Stimulated activated naive CD4-positive, alpha-beta T cell treated with Interleukin-2 at 50 U/mL for 16 hours (primary cell): ENCODE results near the gene CSH2.
"Not testable (repeated sequence)": the region's sequence is repeated elsewhere in the genome, so short reads cannot be mapped to it uniquely, and the experiment has no call there.

Experiments
- DNase-seq: peaks from one replicate; lab custom pipeline; 2025; lab: John Stamatoyannopoulos, UW

Gene CSH2

DNA sequence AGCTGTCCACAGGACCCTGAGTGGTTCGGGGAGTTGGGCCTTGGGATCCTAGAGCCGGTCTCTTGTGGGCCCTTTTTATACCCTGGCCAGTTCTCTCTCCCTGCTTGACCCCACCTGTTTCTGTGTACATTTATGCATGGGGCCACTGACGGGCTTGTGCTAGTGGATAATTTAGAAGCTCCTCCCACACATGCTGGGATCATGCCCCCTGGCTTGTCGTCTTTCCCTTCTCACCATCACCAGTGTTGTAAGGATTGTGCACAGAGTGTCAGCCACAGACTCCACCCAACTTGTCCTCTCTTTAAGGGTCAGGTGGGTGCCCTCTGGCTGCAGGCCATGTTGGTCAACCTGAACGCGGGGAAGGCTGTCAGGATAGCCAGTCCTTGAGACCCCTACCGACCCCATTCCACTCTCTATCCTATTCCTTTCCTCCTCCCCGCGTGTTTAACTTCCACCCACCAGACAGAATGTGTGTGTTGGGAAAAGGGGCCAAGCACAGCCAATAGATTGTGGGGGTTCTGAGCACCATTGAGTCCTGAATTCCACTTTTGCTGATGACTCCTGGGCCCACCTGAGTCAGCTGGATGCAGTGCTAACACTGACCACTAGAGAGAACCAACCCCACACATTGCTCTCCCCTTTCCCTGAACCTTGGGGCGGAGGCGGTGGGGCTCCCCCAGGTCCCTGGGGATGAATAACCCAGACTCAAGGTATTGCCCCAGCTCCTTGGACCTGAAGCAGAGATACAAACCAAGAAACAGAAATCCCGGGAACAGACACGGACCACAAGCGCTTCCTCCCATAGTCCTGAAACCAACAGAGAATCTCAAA, 23.3 kb upstream of the CSH2 start, which contains the start of gene CSH1:
TSS of gene CSH1 (minus strand) at position 51 of the 831 bp plus-strand sequence. CDS start 63 bp downstream, outside the sequence.
- not testable (repeated sequence) for DNase-seq

DNA sequence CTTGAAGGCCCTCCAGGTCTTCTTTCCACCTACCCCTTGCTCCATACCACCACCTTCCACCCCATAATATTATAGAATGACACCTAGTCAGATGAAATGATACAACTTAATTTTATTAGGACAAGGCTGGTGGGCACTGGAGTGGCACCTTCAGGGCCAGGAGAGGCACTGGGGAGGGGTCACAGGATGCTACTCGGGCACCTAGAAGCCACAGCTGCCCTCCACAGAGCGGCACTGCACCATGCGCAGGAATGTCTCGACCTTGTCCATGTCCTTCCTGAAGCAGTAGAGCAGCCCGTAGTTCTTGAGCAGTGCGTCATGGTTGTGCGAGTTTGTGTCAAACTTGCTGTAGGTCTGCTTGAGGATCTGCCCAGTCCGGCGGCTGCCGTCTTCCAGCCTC, 21.3 kb upstream of the CSH2 start:
- not testable (repeated sequence) for DNase-seq

DNA sequence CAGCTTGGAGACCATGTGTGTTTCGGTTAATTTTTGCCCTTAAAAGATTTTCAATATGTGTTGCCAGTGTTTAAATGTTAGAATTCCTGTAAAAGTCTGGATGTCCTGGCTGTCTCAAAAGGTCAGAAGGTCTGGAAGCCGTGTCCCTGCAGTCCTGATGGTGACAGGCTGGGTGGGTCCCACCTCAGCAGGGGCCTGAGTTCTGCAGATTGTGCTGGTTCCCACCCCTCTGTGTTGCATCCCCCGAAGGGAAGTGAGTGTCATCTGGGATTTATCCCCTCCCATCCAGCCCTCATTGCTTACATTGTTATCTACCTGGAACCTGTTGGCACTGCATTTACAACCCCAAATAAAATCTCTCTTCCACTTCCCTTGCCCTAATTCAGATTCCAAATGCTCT, 20.5 kb upstream of the CSH2 start:
- DNase-seq, result not testable (repeated sequence)

DNA sequence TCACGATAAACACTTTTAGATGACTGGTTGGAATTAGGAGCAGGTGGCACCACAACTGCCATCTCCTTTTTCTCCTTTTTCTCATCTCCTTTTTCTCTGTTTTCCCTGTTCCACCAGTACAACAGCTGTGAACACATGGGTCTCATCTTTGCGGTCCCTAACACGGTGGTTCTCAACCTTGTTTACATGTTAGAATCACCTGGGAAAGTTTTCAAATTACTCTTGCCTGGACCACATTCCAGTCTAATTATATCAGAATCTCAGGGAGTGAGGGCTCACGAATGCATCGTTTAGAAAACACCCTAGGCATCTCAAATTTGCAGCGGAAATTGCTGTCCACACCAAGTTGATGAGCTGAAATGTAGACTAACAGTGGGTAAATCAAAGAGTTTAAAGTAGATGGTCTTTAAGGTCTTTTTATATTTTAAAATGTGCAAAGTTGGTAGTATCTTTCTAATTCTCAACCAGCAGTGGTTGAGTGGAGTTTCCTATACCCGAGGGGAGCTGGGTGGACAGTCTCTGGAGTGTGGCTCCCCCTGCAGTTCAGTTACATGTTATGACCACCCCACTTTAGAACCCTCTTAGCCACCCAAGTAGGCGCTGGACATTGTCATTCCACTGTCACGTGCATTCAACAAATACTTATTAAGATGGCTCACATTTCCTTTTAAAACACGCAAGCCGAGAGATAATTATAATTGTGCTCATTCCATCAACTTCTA, 19.0 kb upstream of the CSH2 start:
- not testable (repeated sequence) for DNase-seq

DNA sequence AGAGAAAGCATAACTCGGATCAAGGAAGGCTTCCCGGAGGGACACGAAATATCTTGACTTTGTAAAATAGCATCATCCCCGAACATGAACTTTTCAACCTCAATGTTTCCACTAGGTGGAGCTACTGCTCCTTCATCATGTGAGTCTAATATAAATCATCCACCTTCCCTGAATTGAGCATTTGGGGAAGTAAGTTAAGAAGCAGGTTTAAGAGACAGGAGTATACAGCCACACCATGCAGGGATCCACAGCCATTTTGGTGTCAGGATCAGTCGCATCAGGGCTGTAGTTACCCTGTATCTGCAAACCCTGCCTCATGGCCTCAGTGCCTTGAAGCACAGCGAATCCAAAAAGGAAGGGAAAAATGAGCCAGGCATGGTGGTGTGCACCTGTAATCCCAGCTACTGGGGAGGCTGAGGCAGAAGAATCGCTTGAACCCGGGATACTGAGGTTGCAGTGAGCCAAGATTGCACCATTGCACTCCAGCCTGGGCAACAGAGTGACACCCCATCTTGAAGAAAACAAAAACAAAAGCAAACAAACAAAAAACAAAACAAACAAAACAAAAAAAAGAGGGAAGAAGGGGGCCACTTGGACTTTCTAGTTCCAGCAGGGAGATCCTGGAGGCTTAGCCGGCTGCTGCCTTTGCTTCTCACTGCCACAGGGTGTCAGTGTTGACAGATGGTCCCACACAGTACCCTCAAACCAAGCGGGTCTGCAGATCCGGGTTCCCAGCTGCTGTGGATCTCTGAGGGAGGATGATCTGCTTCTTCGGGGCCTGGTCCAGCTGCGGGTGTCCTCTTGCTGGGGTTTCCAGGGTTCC, 15.8 kb upstream of the CSH2 start:
- not testable (repeated sequence) for DNase-seq

DNA sequence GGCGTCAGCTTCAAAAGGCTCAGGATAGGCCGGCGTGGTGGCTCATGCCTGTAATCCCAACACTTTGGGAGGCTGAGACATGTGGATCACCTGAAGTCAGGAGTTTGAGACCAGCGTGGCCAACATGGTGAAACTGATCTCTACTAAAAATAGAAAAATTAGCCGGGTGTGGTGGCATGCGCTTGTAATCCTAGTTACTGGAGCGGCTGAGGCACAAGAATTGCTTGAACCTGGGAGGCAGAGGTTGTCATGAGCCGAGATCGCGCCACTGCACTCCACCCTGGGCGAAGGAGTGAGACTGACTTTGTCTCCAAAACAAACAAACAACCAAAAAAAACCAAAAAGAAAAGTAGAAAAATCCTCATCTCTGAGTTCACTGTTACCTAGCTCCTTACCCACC, 11.6 kb upstream of the CSH2 start:
- DNase-seq, result not testable (repeated sequence)

DNA sequence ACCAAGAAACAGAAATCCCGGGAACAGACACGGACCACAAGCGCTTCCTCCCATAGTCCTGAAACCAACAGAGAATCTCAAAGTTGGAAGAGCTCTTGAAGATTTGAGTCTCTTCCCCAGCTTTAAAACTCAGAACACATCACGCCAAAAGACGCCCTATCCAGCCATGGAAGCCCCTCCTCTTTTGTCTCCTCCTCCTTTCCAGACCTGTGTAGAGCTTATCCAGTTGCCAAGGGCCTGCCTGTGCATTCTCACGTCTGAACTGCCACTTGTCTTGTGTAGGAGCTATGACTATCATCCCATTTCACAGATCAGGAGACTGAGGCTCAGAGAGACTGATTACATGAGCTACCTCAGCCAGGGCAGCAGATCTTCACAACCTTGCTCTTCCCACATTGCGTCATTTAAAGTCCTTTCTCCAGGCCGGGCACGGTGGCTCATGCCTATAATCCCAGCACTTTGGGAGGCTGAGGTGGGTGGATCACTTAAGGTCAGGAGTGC, 9.2 kb upstream of the CSH2 start:
- not testable (repeated sequence) for DNase-seq

DNA sequence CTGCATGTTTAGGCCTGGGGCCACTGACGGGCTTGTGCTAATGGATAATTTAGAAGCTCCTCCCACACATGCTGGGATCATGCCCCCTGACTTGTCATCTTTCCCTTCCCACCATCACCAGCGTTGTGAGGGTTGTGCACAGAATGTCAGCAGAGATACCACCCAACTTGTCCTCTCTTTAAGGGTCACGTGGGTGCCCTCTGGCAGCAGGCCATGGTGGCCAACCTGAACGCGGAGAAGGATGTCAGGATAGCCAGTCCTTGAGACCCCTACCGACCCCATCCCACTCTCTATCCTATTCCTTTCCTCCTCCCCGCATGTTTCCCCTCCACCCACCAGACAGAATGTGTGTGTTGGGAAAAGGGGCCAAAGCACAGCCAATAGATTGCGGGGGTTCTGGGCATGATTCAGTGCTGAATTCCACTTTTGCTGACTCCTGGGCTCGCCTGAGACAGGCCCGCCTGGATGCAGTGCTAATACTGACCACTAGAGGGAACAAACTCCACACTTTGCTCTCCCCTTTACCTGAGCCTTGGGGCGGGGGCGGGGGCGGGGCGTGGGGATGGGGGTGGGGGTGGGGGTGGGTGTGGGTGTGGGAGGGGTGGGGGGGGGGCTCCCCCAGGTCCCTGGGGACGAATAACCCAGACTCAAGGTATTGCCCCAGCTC, 8.6 kb upstream of the CSH2 start, which contains the start of gene GH2:
TSS of gene GH2 (minus strand) at position 10 of the 667 bp plus-strand sequence. CDS start 143 bp downstream, outside the sequence.
- peak; percentile 55 for DNase-seq

DNA sequence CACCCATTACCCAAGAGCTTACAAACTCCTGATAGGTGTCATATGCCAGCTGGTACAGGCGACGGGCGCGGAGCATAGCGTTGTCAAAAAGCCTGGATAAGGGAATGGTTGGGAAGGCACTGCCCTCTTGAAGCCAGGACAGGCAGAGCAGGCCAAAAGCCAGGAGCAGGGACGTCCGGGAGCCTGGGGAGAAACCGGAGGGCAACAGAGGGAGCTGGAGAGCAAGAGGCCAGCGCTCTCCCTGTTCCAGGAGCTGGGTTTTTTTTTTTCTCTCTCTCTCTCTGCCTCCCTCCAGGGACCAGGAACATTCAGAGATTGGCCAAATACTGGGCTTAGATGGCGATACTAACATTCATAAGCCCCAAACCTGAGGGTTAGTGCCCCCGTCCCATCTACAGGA, 7.9 kb upstream of the CSH2 start:
- DNase-seq, result not testable (repeated sequence)

DNA sequence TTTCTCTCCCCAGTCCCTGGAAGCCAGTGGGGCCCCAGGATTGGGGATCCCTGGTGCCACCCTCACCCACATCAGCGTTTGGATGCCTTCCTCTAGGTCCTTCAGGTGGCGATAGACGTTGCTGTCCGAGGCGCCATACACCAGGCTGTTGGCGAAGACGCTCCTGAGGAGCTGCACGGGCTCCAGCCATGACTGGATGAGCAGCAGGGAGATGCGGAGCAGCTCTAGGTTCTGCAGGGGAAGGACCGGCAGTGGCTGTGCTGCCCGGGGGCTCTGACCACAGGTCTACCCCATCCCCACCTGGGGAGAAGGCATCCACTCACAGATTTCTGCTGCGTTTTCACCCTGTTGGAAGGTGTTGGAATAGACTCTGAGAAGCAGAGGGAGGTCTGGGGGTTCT, 7.2 kb upstream of the CSH2 start:
- DNase-seq, result no peak

DNA sequence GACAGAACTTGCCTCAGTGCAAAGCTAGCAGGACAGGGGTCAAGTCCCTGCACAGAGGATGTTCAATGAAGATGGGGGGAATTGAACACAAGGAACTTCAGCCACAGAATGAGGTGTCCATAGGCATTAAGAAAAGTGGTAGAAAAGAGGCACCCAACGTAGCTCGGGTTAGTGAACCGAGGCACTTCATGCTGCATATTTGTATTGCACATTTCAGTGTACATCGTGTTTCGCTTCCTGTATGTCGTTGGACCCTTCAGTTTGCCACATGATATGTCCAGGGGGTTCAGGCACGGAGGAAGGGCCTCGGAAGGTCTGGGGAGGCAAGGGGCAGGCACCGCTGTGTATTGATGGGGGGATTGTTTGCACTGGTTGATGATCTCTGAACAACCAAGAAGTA, 4.9 kb upstream of the CSH2 start:
- DNase-seq, result not testable (repeated sequence)

DNA sequence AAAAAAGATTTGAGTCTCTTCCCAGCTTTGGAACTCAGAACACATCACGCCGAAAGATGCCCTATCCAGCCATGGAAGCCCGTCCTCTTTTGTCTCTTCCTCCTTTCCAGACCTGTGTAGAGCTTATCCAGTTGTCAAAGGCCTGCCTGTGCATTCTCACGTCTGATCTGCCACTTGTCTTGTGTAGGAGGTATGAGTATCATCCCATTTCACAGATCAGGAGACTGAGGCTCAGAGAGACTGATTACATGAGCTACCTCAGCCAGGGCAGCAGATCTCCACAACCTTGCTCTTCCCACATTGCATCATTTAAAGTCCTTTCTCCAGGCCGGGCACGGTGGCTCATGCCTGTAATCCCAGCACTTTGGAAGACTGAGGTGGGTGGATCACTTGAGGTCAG, 1.2 kb upstream of the CSH2 start:
- DNase-seq, result not testable (repeated sequence)

DNA sequence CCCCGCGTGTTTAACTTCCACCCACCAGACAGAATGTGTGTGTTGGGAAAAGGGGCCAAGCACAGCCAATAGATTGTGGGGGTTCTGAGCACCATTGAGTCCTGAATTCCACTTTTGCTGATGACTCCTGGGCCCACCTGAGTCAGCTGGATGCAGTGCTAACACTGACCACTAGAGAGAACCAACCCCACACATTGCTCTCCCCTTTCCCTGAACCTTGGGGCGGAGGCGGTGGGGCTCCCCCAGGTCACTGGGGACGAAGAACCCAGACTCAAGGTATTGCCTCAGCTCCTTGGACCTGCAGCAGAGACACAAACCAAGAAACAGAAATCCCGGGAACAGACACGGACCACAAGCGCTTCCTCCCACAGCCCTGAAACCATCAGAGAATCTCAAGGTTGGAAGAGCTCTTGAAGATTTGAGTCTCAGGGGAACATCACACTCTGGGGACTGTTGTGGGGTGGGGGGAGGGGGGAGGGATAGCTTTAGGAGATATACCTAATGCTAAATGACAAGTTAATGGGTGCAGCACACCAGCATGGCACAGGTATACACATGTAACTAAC, 667 bp upstream of the CSH2 start:
- not testable (repeated sequence) for DNase-seq

DNA sequence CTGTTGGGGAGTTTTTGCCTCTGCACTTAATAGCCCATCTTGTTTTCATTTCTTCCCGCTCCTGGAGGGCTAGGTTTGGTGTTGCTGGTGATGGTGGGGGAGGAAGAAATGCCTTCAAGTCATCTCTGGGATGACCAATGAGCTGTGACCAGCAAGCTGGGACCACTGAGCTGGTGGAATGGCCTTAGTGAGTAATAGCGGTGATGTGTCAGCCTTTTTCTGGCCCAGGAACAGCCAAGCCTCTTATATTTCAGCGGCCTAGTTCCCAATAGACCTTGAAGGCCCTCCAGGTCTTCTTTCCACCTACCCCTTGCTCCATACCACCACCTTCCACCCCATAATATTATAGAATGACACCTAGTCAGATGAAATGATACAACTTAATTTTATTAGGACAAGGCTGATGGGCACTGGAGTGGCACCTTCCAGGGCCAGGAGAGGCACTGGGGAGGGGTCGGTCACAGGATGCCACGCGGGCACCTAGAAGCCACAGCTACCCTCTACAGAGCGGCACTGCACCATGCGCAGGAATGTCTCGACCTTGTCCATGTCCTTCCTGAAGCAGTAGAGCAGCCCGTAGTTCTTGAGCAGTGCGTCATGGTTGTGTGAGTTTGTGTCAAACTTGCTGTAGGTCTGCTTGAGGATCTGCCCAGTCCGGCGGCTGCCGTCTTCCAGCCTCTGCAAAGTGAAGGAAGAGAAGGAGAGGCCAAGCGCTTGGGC, 1.7 kb downstream of the CSH2 start:
- not testable (repeated sequence) for DNase-seq

DNA sequence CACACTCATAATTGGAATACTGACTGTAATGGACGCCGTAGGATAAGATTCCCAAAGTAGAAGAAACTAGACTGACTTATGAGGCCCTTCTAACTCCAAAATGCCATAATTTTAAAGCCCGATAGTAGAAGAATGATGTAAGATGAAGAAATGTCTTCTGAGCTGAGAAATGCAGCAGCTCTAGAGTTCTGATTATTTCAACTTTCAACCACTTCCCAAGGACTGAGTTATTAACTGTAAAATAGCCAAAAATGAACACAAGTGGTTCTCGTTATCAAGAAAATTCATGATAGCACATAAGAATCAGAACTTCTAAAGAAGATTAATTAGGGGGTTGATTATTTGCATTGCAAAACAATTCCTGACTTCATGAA, 3.2 kb downstream of the CSH2 start:
- not testable (repeated sequence) for DNase-seq

DNA sequence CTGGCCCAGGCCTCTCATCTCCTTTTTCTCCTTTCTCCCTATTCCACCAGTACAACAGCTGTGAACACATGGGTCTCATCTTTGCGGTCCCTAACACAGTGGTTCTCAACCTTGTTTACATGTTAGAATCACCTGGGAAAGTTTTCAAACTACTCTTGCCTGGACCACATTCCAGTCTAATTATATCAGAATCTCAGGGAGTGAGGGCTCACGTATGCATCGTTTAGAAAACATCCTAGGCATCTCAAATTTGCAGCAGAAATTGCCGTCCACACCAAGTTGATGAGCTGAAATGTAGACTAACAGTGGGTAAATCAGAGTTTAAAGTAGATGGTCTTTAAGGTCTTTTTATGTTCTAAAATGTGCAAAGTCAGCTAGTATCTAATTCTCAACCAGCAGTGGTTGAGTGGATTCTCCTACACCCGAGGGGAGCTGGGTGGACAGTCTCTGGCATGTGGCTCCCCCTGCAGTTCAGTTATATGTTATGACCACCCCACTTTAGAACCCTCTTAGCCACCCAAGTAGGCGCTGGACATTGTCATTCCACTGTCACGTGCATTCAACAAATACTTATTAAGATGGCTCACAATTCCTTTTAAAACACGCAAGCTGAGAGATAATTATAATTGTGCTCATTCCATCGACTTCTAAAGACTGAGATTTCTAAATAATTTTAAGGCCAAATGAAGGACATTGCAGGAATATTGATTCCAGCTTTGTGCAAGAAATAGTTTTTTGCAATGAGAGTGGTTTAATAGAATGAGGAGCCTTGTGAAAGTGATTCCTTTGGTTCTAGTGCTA, 3.8 kb downstream of the CSH2 start:
- not testable (repeated sequence) for DNase-seq

DNA sequence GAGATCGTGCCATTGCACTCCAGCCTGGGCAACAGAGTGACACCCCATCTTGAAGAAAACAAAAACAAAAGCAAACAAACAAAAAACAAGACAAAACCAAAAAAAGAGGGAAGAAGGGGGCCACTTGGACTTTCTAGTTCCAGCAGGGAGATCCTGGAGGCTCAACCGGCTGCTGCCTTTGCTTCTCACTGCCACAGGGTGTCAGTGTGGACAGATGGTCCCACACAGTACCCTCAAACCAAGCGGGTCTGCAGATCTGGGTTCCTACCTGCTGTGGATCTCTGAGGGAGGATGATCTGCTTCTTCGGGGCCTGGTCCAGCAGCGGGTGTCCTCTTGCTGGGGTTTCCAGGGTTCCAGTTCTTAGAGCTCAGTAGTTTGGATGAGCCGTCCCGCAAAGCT, 6.9 kb downstream of the CSH2 start:
- DNase-seq, result not testable (repeated sequence)

DNA sequence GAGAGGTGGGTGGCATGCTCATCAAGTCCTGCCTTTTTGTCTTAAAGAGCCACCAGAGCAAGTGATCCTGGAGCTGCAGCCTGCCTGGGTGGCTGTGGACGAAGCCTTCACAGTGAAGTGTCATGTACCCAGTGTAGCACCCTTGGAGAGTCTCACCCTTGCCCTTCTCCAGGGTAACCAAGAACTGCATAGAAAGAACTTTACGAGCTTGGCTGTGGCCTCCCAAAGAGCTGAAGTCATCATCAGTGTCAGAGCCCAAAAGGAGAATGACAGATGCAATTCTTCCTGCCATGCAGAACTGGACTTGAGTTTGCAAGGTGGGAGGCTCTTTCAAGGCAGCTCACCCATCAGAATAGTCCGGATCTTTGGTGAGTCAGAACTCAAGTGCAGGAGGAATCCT, 14.2 kb downstream of the CSH2 start:
- no peak for DNase-seq

DNA sequence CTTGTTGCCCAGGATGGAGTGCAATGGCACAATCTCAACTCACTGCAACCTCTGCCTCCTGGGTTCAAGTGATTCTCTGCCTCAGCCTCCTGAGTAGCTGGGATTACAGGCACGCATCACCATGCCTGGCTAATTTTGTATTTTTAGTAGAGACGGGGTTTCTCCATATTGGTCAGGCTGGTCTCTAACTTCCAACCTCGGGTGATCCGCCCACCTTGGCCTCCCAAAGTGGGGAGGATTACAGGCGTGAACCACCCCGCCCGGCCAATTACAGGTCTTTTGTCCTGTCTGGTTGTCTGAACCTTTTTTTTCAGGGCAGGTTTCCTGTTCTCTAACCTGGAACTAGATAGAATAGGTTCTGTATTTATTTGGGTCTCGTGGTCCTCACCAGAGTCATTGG, 17.1 kb downstream of the CSH2 start:
- not testable (repeated sequence) for DNase-seq

DNA sequence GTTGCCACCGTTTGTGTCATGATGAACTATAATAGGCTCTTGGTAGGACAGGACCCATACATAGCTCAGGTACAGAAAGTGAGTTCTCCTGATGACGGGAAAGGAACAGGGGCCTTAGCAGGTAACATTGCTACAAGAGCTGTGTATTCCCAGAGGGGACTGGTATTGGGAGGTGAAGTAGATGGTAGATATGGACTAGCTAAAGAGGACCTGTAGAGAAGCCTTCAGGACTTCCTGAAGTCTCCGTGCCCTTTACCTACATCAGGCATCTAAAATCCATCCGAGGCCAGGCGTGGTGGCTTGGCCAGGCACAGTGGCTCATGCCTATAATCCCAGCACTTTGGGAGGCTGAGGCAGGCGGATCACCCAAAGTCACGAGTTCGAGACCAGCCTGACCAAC, 18.3 kb downstream of the CSH2 start:
- no peak for DNase-seq
